Activated T-cell treated with anti-CD3 and anti-CD28 coated beads, Interleukin-2, amount 50 U/mL, for 1 hour (primary cell): ENCODE measurements around the gene CCDC188.

Experiments used
- DNase-seq: peaks from one replicate; pipeline ENCODE4 v3.0.0-alpha.2; 2020

Gene CCDC188

DNA sequence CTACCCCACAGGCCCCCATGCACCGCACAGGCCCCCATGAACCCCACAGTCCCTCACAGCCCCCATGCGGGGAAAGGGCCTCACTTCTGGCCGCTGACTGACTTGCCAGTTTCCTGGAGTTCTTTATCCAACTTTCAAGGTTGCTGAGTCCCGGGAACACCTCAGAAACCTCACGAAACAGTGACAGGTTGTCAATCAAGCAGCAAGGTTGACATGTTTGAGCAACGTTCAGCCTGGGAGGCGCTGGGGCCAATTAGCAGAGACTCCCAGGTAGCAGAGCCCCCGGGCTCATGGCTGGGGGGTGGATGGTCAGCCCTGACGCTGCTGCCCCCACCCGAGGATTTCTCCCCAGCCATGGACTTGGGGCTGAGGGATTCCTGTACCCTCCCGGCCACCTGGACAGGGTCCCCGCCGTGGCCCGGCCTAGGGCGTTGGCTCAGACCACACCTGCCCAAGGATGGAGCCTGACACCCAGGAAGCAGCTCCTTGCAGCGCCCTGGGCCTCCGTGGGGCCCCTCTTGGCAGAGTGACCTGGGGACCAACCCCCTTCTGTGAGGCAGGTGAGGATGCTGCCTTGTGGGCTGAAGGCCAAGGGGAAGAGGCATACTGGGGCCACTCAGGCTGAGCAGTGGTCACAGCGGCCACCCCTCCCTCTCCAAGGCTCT is 33.8 kb upstream of the CCDC188 start:
- no peak for DNase-seq

DNA sequence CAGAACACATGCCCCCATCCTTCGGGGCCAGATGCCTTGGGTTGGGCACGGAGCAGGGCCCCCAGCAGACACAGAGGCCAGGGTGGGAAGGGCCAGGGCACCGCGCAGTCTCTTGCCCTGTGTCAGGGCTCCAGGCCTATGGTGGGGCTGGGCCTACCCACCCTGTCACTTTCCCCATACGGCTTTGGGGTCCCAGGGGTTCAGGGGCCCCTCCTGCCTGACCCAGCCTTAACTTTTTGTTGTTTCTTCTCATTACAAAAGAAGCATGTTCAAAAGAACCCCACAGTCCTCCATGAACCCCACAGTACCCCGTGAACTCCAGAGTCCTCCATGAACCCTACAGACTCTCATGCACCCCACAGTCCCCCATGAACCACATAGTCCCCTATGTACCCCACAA is 33.0 kb upstream of the CCDC188 start:
- no peak for DNase-seq

GRCh38 chr22:20183101-20183500 is 32.2 kb upstream of the CCDC188 start:
- no peak for DNase-seq

GRCh38 chr22:20182365-20182764 is 31.5 kb upstream of the CCDC188 start:
- no peak for DNase-seq

DNA sequence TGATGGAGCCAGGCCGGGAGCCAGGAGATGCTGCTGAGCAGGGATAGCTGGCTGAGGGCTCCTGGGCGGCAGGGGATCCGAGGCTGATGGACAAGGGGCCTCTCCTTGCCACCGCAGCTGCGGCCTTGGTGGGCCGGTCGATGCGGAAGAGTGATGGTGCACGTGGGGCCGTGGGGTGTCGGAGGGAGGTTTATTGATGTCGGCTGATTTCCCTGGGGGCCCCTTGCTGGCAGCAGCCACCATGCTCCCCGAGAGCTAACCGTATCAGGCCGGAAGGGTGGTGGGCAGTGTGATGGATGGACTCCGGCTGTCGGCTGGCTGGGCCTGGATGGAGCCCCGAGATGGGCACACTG is 31.0 kb upstream of the CCDC188 start:
- no peak for DNase-seq

DNA sequence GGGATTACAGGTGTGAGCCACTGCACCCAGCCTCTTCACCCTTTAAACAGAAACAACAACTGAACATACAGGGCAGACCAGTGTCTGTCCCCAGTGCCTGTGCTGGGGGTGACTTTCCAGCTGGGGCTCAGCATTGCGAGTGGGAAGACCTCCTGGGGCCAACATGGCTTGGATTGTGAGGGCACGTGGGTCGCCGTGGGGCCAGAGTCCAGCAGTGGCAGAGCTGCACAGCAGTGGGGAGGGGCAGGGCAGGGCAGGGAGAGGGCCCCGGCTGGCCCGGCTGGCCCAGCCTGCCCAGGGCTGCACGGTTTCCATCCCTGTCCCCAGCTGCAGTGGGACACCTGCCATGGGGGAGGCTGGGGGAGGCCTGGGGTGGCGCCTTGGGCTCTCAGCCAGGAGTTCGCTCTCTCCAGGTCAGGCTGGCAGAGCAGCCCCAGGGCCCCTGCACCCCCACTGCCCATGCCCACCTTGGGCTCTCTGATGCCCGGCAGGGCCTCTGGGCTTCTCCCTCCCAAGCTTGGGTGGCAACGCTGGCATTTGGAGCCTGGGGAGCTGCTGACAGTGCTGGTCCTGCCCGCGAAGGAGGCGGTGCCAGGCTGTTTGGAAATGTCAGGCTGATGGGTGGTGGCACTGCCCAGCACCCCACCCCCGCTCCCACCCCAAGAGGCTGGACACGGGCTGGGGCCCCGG is 30.5 kb upstream of the CCDC188 start:
- DNase-seq = no peak

DNA sequence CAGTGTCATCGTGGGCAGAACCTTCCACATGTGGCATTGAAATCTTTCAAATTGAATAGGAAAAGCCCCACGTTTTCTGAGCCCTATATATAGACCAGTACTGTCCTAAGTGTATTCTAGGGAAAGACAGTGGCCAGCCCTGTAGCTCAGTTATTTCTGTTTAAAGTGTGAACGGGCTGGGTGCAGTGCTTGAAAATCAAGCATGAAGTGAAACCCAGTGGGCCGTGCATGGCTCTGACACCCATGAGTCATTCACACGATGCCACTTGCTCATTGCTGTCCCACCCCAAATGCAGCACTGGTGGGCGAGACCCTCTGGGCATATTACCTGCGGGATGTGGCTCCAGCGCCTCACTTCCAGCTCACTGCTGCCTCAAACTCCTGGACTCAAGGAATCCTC is 29.8 kb upstream of the CCDC188 start:
- no peak for DNase-seq

- no peak for DNase-seq
These were observed 29.4 kb upstream of the CCDC188 start for GRCh38 chr22:20180245-20180630.

DNA sequence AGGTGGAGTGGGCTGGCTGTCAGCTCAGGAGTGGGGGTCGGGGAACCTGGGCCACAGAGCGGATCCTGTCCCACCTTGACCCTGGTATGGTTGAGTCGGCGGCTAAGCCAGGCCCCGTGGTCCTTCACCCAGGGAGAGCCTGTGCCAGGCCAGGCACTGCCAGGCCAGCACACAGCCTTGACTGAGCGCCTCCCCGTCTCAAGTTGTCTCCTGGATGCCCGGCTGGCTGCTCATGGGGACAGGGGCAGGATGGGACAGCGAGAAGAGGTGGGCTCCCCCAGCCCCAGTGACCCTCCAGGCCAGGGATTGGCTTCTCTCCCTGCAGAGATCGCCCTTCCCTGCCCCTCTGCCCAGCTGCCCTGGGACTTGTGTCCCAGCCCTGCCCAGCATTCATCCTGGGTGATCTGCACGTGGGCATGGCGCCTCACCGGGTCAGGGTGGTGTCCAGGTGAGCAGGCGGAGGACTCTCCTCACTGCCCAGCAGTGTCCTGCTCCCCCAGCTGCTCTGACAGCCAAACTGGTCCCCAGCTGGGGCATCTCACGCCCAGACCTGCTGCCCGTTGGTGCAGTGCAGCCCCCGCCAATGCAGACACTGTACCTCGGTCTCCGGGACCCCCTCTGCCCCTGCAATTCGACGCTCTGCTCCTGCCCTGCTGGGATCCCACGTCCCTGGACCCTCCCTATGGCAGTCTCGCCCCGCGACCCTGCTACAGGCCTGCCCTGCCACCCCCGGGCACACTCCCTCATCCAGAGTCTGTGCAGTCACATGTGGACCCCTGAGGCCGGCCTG is 28.8 kb upstream of the CCDC188 start:
- DNase-seq = no peak

GRCh38 chr22:20178915-20179227 is 28.0 kb upstream of the CCDC188 start:
- DNase-seq = no peak

- DNase-seq = no peak
These were observed 27.4 kb upstream of the CCDC188 start for GRCh38 chr22:20178075-20178914.

DNA sequence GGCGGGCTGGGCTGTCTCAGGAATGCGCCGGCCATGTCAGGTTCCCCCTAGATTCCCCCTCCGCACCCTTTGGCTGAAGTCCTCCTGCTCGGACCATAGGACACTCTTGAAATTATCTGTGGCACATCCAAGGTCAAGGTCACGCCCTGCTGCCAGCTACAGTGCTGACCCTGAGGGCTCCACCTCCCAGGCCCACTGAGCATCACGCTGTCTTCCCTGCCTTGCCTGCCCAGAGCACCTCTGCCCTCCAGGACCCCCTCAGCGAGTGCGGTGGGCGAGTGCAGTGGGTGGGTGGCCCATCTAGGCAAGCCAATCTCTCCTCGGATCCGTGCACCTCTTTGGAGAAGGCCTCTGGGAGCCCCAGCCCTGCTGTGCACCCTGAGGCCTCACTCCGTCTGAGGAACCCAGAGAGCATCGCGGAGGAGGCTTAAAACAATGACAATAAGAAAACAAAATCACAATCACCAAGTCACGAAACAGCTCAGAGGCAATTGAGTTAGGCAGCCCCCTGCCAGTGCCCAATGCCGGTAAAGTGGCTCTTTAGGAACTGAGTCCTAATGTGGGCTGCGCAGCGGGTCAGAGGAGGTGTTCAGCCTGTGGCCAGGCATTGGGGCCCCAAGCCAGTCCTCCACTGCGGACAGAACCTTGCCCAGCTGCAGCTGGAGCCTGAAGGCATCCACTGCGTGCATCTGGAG is 26.5 kb upstream of the CCDC188 start:
- DNase-seq = no peak

GRCh38 chr22:20176421-20177085 is 25.7 kb upstream of the CCDC188 start:
- no peak for DNase-seq

- no peak for DNase-seq
These were observed 24.7 kb upstream of the CCDC188 start for GRCh38 chr22:20175597-20175900.

DNA sequence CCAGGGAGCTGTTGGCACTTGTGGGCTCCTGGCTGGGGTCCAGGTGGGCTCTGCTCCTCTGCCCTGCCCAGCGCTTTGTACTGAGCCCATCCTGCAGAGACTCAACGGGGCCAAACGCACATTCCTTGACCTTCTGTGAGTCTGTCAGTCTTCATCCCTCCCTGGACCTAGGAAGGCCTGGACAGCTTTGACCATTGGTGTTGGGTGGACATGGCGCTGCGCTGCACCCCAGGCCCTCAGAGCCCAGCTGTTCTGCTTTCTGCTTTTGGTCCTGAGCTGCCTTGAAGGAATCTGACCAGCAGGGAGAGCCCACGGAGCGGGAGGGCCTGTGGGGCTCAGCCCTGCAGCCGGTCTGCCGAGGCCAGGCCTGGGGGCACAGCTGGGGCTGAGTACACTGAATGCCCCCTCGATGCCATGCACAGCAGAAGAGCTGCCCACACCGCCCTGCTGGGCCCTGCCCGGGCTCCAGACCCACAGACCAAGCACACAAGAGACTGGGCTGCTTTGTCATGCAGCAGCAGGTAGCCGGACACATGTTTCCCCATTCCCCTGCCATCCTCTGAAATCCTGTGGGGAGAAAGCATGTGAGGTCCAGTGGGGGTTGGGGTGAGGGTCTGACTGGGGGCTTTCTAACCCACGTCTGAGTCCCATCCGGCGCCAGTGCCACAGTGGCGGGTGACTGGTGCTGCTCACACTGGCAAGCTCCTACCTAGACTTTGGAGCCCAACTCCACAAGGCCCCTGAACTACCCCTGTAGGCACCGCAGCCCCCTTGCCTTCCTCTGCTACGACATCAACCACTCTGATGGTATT is 24.1 kb upstream of the CCDC188 start:
- DNase-seq = no peak

DNA sequence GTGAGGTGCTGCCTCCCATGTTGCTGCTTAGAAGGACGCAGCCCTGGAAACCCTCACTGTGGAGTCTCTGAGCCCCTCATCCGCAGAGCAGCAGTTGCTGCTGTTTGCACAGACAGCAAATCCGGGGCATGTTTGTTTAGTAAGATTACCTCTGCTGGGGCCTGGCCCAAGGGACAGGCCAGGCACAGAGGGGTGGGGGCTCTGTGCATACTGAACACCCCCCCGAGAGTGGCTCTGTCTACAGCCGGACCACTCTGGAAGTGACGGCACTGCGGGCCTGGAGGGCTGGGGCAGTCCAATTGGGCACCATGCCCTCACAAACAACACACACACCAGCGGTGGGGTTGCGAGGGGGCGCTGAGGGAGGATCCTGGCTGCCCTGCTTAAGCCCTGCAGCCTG is 22.9 kb upstream of the CCDC188 start:
- no peak for DNase-seq

DNA sequence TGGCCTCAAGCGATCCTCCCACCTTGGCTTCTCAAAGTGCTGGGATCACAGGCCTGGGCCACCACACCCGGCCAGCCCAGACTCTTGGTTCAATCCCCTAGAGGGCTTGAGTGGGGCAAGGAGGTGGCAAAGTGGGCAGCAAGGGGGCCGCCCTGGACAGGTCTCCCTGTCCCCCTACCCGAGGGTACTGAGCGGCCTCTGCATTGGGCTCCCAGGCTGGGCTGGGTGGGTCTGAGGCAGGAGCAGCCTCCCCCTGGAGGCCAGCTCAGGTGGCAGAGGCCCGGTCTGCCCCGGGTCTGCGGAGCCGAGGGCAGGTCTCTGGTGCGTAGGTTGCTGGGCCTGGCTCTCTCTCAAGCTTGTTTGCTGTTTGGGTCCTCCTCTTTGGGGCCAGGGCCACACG is 22.4 kb upstream of the CCDC188 start:
- no peak for DNase-seq

DNA sequence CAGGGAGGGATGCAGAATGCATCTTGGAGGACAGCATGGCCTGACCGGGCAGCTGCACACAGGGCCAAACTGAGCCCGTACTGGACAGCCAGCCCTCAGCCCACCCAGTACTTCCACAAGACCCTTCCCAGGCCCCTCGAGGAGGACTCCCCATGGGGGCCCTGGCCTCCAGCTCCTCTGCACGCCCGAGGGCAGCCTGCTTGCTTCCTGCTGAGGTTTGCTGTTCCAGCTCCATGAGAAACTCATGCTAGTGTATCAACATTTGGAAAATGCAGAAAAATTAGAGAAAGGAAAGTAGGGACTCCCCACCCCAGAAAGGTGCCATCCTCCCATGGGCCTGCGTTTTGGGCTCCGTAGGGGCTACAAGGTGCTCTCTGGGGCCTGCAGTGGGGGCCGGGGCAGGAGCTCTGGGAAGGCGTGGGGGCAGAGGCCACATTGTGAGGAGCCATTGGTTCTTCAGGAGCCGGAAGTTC is 21.3 kb upstream of the CCDC188 start:
- DNase-seq = no peak

DNA sequence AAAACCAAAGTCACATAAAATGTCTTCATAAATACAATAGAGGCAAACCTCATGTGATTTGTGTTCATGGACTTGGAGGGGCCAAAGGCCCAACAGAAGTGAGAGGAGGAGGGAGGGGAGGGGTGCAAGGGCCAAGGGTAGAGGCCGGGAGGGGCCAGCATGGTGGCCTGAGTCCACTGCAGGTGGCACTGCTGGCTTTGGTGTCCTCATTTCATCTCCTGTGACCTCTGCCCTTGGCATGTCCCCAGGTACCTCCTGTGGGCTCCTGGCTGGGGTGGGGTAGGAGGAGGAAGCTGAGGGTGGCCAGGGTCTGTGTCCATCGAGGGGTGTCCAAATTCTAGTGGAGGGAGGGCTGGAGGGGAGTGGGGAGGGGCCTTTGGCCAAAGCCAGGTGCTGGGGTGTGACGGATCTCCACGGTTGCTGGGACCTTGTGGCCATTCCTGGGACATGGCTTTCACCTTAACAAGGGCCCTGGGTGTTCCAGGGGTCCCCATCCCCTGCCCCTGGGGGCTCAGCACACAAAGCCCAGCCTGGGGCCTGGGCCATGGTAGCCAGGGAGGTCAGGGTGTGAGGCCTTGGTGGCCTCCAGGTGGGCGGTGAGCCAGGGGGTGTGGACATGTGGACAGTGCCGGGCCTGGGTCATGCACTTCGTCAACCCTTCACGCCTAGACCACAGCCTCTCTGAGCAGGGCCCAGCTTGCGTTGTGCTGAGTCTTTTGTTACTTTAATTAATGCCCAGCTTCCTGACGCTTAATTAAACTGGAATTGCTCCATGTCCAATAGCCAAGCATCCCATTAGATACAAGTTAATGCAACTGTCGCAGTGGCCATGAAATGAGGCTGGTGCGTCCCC is 20.7 kb upstream of the CCDC188 start:
- no peak for DNase-seq

GRCh38 chr22:20170170-20170569 is 19.3 kb upstream of the CCDC188 start:
- DNase-seq = no peak
